Nephron (organoid): ENCODE results near the gene ENO2.

Experiments used
- H3K27ac Mint-ChIP-seq, 3 experiments: 2 replicates each; pipeline ENCODE4 v1.8.0; 2020; ENCODE audit warnings: mixed read lengths in 3 of 3, mild to moderate bottlenecking in 2 of 3, moderate library complexity in 1 of 3
- H3K27me3 Mint-ChIP-seq: 2 replicates; pipeline ENCODE4 v1.8.0; 2021; ENCODE audit warnings: low read depth, mild to moderate bottlenecking, moderate library complexity, mixed read lengths
- H3K36me3 Mint-ChIP-seq: 2 replicates; pipeline ENCODE4 v1.8.0; 2020; ENCODE audit warnings: low read depth, mixed read lengths
- H3K4me1 Mint-ChIP-seq: 2 replicates; pipeline ENCODE4 v1.8.0; 2020; ENCODE audit warnings: mixed read lengths
- H3K4me3 Mint-ChIP-seq, 3 experiments: 2 replicates each; pipeline ENCODE4 v1.8.0; 2020; ENCODE audit warnings: mild to moderate bottlenecking in 3 of 3, mixed read lengths in 3 of 3, moderate library complexity in 2 of 3
- H3K9me3 Mint-ChIP-seq: 2 replicates; pipeline ENCODE4 v1.8.0; 2020; ENCODE audit warnings: mixed read lengths
- CTCF ChIP-seq, 3 experiments: fragments of 200-600 bp; sonication (generic); IDR thresholded peaks; one replicate each; pipeline ENCODE4 v1.5.0; 2021; ENCODE audit warnings: antibody characterized with exemption in 3 of 3; ENCODE audit not compliant: unreplicated experiment in 3 of 3

ENO2 gene

GRCh38 chr12:6925540-6926279, 11.3 kb downstream of the ENO2 start:
- H3K27me3 Mint-ChIP-seq: no peaks in the 10 kb centered on the region
- peaks cover 61% of the 10 kb centered on the region for H3K4me1 Mint-ChIP-seq
- no peaks in the 10 kb centered on the region for H3K9me3 Mint-ChIP-seq
- peak overlapping the region; percentile 91 to 97 (median 96) for H3K4me3 Mint-ChIP-seq
- H3K27ac Mint-ChIP-seq: peak overlapping the region; percentile 98 to 100 (median 100)
- no peak for TF ChIP-seq CTCF (IDR thresholded peaks at IDR 0.05; ENCODE audit: unreplicated experiment in 3 of 3)
- no peaks in the 10 kb centered on the region for H3K36me3 Mint-ChIP-seq

- Mint-ChIP-seq H3K4me3 (peak within 1 kb of the TSS; percentile 96 to 99 (median 97)), H3K27ac (peak within 1 kb of the TSS; percentile 98 to 100 (median 100)), H3K36me3 (peaks cover 8% of the 10 kb centered on the region), H3K9me3 (no peaks in the 10 kb centered on the region), H3K27me3 (no peaks in the 10 kb centered on the region), H3K4me1 (peaks cover 72% of the 10 kb centered on the region)
- TF ChIP-seq CTCF (IDR thresholded peaks at IDR 0.05; ENCODE audit: unreplicated experiment in 3 of 3): no peak
Observed at GRCh38 chr12:6927379-6928021, 13.1 kb downstream of the ENO2 start, which contains the start of gene ATN1. TSS of gene ATN1 (plus strand) at chr12:6927959. CDS start at chr12:6934002, 6,043 bp downstream.

- Mint-ChIP-seq H3K4me1 (peaks cover 77% of the 10 kb centered on the region), H3K36me3 (peaks cover 13% of the 10 kb centered on the region), H3K27ac (peak overlapping the region; percentile 94 to 97 (median 95)), H3K9me3 (no peaks in the 10 kb centered on the region), H3K4me3 (peak overlapping the region; percentile 96 to 99 (median 97)), H3K27me3 (no peaks in the 10 kb centered on the region)
- no peak for TF ChIP-seq CTCF (IDR thresholded peaks at IDR 0.05; ENCODE audit: unreplicated experiment in 3 of 3)
Observed at GRCh38 chr12:6928022-6928702, 13.8 kb downstream of the ENO2 start.

GRCh38 chr12:6928703-6929407, 14.5 kb downstream of the ENO2 start:
- H3K4me1 Mint-ChIP-seq: peaks cover 76% of the 10 kb centered on the region
- H3K27me3 Mint-ChIP-seq: no peaks in the 10 kb centered on the region
- H3K36me3 Mint-ChIP-seq: peaks cover 16% of the 10 kb centered on the region
- no peaks in the 10 kb centered on the region for H3K9me3 Mint-ChIP-seq
- no peak for TF ChIP-seq CTCF (IDR thresholded peaks at IDR 0.05; ENCODE audit: unreplicated experiment in 3 of 3)
- H3K4me3 Mint-ChIP-seq: peak overlapping the region; percentile 96 to 99 (median 97)
- H3K27ac Mint-ChIP-seq: peak overlapping the region; percentile 94 to 97 (median 95)

- Mint-ChIP-seq H3K27me3 (no peaks in the 10 kb centered on the region), H3K9me3 (no peaks in the 10 kb centered on the region), H3K4me3 (peak overlapping the region; percentile 96 to 99 (median 97)), H3K36me3 (peaks cover 25% of the 10 kb centered on the region), H3K4me1 (peaks cover 76% of the 10 kb centered on the region), H3K27ac (peak overlapping the region; percentile 94 to 97 (median 95))
- TF ChIP-seq CTCF (IDR thresholded peaks at IDR 0.05; ENCODE audit: unreplicated experiment in 3 of 3): no peak
Observed at GRCh38 chr12:6929466-6930452, 15.4 kb downstream of the ENO2 start.
